22Rv1 (cell line): Measurements from ENCODE around the gene RFT1.

Experiments used
- H3K27ac ChIP-seq: fragments of 450-650 bp; 2 replicates; pipeline ENCODE4 v1.5.1; 2017
- ZFX ChIP-seq: fragments of 450-650 bp; IDR thresholded peaks from 2 replicates; pipeline ENCODE4 v1.6.1; 2017; ENCODE audit warnings: antibody characterized with exemption, borderline replicate concordance
- TF ChIP-seq, protein P1 (sequence below): fragments of 450-650 bp; IDR thresholded peaks from 2 replicates; pipeline ENCODE4 v1.5.1; 2017; ENCODE audit warnings: mild to moderate bottlenecking

RFT1 gene

DNA sequence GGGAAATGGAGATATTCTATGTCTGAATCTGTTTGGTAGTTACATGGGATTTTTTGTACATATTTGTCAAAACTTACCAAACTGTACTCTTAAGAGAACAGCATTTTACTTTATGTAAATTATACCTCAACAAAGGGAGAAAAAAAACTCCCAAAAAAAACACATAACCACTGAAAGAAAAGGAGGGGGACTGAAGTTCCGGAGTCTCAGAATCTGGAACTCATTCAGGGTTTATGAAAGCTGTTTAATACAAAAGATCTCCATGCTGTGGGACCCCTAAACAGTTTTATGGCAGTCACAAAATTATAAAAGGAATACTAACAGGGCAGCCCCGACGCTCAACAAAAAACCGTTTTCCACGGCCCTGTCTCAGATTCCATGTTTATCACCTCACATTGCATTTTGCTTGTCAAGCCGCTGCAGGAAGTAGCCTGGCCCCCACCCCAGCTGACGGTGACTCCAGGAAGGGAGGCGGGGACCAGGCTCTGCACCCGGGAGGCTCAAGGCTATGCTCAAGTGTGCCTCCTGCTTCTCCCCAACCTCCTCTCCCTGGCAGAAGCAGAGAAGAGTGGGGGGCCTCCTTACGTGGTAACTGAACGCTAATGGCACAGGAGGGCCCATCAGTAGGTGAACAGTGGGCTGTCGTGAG lies 29.3 kb downstream of the RFT1 start:
- TF ChIP-seq, protein P1, sequence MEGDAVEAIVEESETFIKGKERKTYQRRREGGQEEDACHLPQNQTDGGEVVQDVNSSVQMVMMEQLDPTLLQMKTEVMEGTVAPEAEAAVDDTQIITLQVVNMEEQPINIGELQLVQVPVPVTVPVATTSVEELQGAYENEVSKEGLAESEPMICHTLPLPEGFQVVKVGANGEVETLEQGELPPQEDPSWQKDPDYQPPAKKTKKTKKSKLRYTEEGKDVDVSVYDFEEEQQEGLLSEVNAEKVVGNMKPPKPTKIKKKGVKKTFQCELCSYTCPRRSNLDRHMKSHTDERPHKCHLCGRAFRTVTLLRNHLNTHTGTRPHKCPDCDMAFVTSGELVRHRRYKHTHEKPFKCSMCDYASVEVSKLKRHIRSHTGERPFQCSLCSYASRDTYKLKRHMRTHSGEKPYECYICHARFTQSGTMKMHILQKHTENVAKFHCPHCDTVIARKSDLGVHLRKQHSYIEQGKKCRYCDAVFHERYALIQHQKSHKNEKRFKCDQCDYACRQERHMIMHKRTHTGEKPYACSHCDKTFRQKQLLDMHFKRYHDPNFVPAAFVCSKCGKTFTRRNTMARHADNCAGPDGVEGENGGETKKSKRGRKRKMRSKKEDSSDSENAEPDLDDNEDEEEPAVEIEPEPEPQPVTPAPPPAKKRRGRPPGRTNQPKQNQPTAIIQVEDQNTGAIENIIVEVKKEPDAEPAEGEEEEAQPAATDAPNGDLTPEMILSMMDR = no peak
- TF ChIP-seq ZFX = no peak
- no peak overlapping the region for H3K27ac ChIP-seq

- no peak for TF ChIP-seq ZFX
- TF ChIP-seq, protein P1 = no peak
- no peak overlapping the region for H3K27ac ChIP-seq
Measured at GRCh38 chr3:53097887-53098286, 32.3 kb downstream of the RFT1 start.

DNA sequence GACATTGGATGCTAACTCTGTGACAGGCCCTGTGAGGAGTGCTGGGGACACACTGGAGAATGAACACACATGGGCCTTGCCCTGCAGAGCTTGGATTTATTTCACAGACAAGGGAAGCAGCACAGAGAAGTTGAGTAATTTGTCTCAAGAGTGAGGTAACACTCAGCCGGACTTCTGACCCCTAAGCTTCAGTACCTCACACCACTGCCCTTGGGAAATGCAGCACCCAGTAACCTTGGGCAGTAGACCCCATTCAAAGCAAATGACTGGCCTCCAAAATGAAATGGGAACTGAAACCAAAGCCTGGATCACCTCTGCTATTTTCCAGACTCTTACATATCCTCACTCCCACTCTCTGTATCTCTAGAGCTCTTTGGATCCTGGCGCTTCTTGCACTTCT lies 37.3 kb downstream of the RFT1 start:
- H3K27ac ChIP-seq = no peak overlapping the region
- no peak for TF ChIP-seq ZFX
- TF ChIP-seq, protein P1 = no peak

DNA sequence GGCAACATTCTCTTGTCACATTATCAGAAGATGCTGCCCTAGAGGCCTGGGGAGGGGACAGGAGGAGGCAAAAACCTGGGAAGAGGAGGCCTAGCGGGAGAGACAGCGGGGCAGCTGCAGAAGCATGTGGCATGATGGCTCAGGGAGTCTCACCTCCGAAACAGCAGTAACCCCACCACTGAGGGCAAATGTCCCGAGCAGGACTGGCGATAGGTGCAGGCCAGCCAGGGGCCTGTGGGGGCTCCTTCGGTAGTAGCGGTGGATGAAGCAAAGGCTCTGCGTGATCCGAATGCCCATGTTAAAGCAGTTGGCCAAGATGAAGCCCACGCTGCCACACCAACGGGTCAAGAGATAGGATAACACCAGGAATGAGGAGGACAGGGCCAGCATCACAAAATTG lies 38.0 kb downstream of the RFT1 start:
- no peak for TF ChIP-seq ZFX
- TF ChIP-seq, protein P1 = no peak
- H3K27ac ChIP-seq = no peak overlapping the region

GRCh38 chr3:53091011-53091410 lies 39.2 kb downstream of the RFT1 start:
- TF ChIP-seq, protein P1 = no peak
- no peak for TF ChIP-seq ZFX
- no peak overlapping the region for H3K27ac ChIP-seq

DNA sequence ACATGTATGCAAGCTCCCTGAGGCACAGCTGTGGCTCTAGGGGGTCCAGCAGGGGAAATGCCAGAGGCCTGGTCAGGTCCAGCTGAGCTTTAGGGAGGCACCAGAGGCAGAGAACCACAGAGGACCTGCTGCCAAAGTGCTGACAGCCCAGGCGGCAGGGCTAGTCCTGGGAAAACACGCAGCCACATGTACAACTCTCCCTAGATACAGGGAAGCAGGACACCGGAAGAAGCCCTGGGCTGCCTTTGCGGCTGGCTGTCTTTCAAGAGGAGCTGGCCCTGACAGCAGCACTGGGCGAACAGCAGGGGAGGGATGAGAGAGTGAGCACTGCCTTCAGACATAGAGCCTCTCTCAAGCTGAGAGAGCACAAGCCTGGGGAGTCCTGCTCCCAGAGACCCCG lies 40.7 kb downstream of the RFT1 start:
- H3K27ac ChIP-seq = no peak overlapping the region
- TF ChIP-seq, protein P1 = no peak
- no peak for TF ChIP-seq ZFX

DNA sequence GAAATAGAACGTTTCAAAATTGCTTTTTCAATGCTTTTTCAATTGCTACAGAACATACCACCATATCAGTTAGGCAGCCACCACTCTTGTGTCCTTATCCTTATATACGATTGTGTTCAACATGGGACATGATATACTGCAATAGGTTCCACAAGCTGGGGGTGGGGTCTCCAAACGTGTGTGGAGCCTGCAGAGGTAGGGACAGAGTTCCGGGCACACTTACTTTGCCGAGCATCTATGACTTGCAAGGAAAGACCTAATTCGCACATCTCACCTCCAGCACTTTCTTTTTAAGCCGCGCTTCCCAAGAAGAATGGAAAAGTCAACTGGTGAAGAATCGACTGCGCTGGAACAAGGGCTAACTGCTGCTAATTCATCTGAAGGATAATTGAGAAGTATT lies 44.8 kb downstream of the RFT1 start:
- TF ChIP-seq, protein P1 = no peak
- TF ChIP-seq ZFX = no peak
- H3K27ac ChIP-seq = no peak overlapping the region
